ENCODE data around the gene STXBP6. TPM values are rescaled to one million over a fixed set of nuclear protein-coding genes. Genes with fewer than 3 reads are reported as not detected.

STXBP6 gene
- polyA plus RNA-seq, 1 donor from 2014 or later, result 14.6 TPM

GRCh38 chr14:25032092-25032784, 17.7 kb downstream of the STXBP6 start:
- Histone ChIP-seq H3K4me3 (ENCODE audit: low read length) (no peak overlapping the region), H3K9me2 (ENCODE audit: insufficient read depth, low read length) (no peaks in the 10 kb centered on the region), H4K20me1 (ENCODE audit: insufficient read depth) (no peaks in the 10 kb centered on the region), H3K9ac (ENCODE audit: low read length) (no peak overlapping the region), H3K9me3 (ENCODE audit: low read length) (peaks cover 4% of the 10 kb centered on the region), H2AFZ (ENCODE audit: low read depth, low read length) (no peak overlapping the region), H3K79me2 (replicated peaks; ENCODE audit: insufficient read depth, low read length) (no peaks in the 10 kb centered on the region), H3K27me3 (ENCODE audit: insufficient read depth, low read depth, low read length) (no peaks in the 10 kb centered on the region), H3F3A (ENCODE audit: insufficient read depth, low read length, poor library complexity, severe bottlenecking) (no peaks in the 10 kb centered on the region), H3K27ac (ENCODE audit: low read length) (no peak overlapping the region), H3K36me3 (ENCODE audit: insufficient read depth, low read length) (no peaks in the 10 kb centered on the region), H3K4me2 (ENCODE audit: low read length) (no peak overlapping the region)
- TF ChIP-seq TAF1 (IDR thresholded peaks at IDR 0.05; ENCODE audit: low read depth) (no peak), REST (IDR thresholded peaks at IDR 0.05; ENCODE audit: borderline replicate concordance) (no peak), EZH2 (IDR thresholded peaks at IDR 0.05; ENCODE audit: borderline replicate concordance, insufficient read depth, low read length, poor library complexity, severe bottlenecking) (no peak), EP300 (conservative IDR thresholded peaks at IDR 0.05; ENCODE audit: poor library complexity, severe bottlenecking) (no peak), RAD21 (conservative IDR thresholded peaks at IDR 0.05) (no peak), SMC3 (conservative IDR thresholded peaks at IDR 0.05; ENCODE audit: poor library complexity) (no peak), MXI1 (conservative IDR thresholded peaks at IDR 0.05; ENCODE audit: poor library complexity, severe bottlenecking) (no peak), POLR2AphosphoS5 (IDR thresholded peaks at IDR 0.05) (no peak)
- TF ChIP-seq, protein P1, sequence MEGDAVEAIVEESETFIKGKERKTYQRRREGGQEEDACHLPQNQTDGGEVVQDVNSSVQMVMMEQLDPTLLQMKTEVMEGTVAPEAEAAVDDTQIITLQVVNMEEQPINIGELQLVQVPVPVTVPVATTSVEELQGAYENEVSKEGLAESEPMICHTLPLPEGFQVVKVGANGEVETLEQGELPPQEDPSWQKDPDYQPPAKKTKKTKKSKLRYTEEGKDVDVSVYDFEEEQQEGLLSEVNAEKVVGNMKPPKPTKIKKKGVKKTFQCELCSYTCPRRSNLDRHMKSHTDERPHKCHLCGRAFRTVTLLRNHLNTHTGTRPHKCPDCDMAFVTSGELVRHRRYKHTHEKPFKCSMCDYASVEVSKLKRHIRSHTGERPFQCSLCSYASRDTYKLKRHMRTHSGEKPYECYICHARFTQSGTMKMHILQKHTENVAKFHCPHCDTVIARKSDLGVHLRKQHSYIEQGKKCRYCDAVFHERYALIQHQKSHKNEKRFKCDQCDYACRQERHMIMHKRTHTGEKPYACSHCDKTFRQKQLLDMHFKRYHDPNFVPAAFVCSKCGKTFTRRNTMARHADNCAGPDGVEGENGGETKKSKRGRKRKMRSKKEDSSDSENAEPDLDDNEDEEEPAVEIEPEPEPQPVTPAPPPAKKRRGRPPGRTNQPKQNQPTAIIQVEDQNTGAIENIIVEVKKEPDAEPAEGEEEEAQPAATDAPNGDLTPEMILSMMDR (IDR thresholded peaks at IDR 0.05; ENCODE audit: poor library complexity, severe bottlenecking), result no peak

GRCh38 chr14:25026476-25027137, 23.3 kb downstream of the STXBP6 start:
- Histone ChIP-seq H3K4me2 (ENCODE audit: low read length) (no peak overlapping the region), H3K79me2 (replicated peaks; ENCODE audit: insufficient read depth, low read length) (no peaks in the 10 kb centered on the region), H3K27me3 (ENCODE audit: insufficient read depth, low read depth, low read length) (no peaks in the 10 kb centered on the region), H3F3A (ENCODE audit: insufficient read depth, low read length, poor library complexity, severe bottlenecking) (no peaks in the 10 kb centered on the region), H3K36me3 (ENCODE audit: insufficient read depth, low read length) (no peaks in the 10 kb centered on the region), H4K20me1 (ENCODE audit: insufficient read depth) (no peaks in the 10 kb centered on the region), H3K4me3 (ENCODE audit: low read length) (no peak overlapping the region), H3K9ac (ENCODE audit: low read length) (no peak overlapping the region), H3K27ac (ENCODE audit: low read length) (no peak overlapping the region), H3K9me3 (ENCODE audit: low read length) (peaks cover 4% of the 10 kb centered on the region), H3K9me2 (ENCODE audit: insufficient read depth, low read length) (no peaks in the 10 kb centered on the region), H2AFZ (ENCODE audit: low read depth, low read length) (no peak overlapping the region)
- TF ChIP-seq REST (IDR thresholded peaks at IDR 0.05; ENCODE audit: borderline replicate concordance) (no peak), MXI1 (conservative IDR thresholded peaks at IDR 0.05; ENCODE audit: poor library complexity, severe bottlenecking) (no peak), POLR2AphosphoS5 (IDR thresholded peaks at IDR 0.05) (no peak), SMC3 (conservative IDR thresholded peaks at IDR 0.05; ENCODE audit: poor library complexity) (no peak), TAF1 (IDR thresholded peaks at IDR 0.05; ENCODE audit: low read depth) (no peak), EZH2 (IDR thresholded peaks at IDR 0.05; ENCODE audit: borderline replicate concordance, insufficient read depth, low read length, poor library complexity, severe bottlenecking) (no peak), EP300 (conservative IDR thresholded peaks at IDR 0.05; ENCODE audit: poor library complexity, severe bottlenecking) (no peak), RAD21 (conservative IDR thresholded peaks at IDR 0.05) (no peak)
- TF ChIP-seq, protein P1 (IDR thresholded peaks at IDR 0.05; ENCODE audit: poor library complexity, severe bottlenecking), result no peak

Data from neural cell (in vitro differentiated cells).